NCI-H526 treated with DMSO at 0.1 percent for 48 hours (cell line): ENCODE data around the gene EVI5L.
"Not testable (repeated sequence)": the region's sequence is repeated elsewhere in the genome, so short reads cannot be mapped to it uniquely, and the experiment has no call there.

ENCODE experiments used
- DNase-seq: peaks from one replicate; lab custom pipeline; 2025; lab: John Stamatoyannopoulos, UW

Gene EVI5L

GRCh38 chr19:7829561-7830271, at the start of gene EVI5L:
TSS of gene EVI5L (plus strand) at chr19:7830218. CDS start at chr19:7846543, 16,325 bp downstream.
- DNase-seq, result peak; percentile 99

GRCh38 chr19:7781157-7781556, 48.9 kb upstream of the EVI5L start:
- no peak for DNase-seq

DNA sequence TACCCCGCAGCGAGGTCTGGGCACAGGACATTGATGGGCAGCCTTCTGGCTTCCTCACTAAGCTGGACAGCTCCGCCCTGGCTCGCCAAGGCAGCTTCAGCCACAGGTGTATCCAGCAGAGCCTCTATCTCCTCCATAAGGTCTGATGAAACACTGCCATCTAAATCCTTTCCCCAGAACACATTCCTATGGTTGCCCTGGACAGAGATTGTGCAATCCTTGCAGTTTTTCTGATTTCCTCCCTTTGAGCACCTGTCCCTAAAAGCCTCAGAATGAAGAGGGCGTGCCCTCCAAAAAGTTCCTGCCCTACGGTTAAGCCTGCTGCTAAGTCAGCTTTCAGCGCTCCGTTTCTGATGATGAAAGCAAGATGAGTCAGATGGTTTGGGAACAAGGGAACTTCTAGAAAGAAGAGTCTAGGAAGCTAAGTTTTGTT, 46.0 kb upstream of the EVI5L start:
- no peak for DNase-seq

GRCh38 chr19:7784856-7785255, 45.2 kb upstream of the EVI5L start:
- no peak for DNase-seq

DNA sequence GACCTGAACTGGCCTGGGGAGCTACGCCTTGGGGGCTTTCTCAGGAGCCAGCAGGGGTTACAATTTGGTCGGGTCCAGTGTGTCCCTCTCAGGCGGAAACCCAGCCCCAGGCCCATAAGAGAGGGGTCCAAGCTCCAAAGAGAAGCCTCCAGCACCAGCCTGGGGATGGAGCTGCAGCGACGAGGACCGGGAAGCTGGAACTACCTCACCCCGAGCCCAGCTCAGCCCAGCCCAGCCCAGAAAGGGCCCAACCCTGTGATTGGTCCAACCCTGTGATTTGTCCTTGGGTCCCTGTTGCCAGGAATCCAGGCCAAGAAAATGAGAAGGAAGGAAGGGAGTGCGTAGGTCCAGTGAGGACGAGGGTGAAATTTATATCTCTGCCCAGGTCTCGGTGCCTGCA, 42.9 kb upstream of the EVI5L start:
- no peak for DNase-seq

DNA sequence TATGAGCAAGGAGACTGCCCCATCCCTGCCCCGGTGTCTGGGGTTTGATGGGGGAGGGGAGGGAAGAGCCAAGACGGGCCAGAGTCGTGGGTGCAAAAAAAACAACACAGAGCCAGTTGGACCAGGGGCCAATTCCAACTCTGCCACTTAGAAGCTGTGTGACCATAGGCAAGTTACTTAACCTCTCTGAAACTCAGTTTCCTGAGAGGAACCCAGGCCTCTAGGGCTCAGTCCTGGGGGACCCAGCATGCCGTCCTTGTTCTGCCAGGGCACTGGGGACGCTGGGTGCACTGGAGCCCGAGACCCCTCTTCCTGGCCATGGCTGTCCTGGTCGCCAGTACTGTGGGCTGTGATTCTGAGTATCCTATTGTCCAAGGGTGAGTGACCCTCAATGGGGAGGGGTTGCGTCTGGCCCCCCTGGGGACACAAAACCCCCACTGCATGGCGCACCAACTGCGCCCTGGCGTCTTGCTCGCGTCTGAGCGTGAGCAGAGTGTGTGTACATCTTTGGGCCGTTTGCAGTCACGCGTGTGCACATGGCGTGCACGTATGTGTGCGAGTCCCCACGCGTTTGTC, 42.3 kb upstream of the EVI5L start:
- DNase-seq, result no peak

- DNase-seq, result no peak
These were observed 41.7 kb upstream of the EVI5L start for GRCh38 chr19:7788178-7788932.

DNA sequence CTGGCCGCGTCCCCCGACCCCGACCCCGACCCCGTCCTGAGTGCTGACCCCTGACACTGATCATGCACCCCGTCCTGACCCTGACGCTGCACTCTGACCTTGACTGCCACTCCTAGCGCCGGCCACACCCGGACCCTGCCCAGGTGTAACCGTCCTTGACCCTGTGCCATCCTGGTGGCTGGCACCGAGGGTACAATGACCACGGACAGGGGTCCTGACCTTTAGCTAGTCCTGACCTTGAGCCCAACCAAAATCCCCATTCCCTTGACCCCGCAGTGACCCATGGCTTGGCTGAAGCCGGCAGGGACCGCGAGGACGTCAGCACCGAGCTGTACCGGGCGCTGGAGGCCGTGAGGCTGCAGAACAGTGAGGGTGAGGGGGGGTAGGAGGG, 41.1 kb upstream of the EVI5L start:
- no peak for DNase-seq

DNA sequence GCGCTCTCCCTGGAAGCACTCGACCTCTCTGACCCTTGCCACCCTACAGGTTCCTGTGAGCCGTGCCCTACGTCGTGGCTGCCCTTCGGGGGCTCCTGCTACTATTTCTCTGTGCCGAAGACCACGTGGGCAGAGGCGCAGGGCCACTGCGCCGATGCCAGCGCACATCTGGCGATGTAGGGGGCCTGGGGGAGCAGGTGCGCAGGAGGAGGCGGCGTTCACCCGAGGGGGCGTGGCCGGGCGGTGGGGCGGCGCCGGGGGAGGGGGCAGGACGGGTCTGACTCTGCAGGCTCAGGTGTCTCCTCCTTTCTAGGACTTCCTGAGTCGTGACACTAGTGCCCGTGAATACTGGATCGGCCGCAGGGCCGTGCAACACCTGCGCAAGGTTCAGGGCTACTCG, 40.6 kb upstream of the EVI5L start:
- no peak for DNase-seq

GRCh38 chr19:7790416-7790815, 39.6 kb upstream of the EVI5L start:
- no peak for DNase-seq

- no peak for DNase-seq
These were observed 37.7 kb upstream of the EVI5L start for GRCh38 chr19:7792281-7792680.

DNA sequence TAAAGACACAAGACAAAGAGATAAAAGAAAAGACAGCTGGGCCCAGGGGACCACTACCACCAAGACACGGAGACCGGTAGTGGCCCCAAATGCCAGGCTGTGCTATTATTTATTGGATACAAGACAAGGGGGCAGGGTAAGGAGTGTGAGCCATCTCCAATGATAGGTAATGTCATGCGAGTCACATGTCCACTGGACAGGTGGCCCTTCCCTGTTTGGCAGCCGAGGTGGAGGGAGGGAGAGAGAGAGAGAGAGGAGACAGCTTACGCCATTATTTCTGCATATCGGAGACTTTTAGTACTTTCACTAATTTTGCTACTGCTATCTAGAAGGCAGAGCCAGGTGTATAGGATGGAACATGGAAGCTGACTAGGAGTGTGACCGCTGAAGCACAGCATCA, 37.3 kb upstream of the EVI5L start:
- not testable (repeated sequence) for DNase-seq

GRCh38 chr19:7793493-7793892, 36.5 kb upstream of the EVI5L start:
- no peak for DNase-seq

DNA sequence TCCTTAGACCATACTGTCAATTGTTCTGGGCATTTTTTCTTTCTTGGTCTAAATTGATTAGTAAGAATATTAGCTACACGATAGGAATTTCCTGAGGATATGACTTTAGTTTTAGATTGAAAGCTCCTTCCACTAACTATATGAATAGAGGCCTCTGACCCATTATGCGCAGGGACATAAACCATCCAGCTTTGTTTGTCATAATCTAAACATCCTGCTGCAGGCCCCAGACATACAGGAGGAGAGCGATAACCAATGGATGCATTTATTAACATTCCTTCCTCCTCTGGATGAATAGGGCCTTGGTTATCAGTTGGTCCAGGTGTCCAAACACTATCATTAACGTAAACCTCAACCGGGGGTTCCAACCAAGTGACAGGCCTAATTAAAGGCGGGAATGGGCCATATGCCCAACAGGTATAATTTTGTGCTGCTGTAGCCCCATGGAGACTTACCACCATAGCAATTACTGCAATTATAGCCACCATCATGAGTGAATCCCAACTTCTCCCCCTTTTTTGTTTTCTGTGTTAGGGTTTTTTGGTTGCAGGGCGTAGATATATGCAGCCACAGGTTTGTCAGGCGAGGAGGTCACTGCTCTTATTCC, 34.4 kb upstream of the EVI5L start:
- DNase-seq, result no peak

- peak; percentile 13 for DNase-seq
These were observed 30.2 kb upstream of the EVI5L start for GRCh38 chr19:7799640-7800355.

GRCh38 chr19:7801020-7801570, 28.9 kb upstream of the EVI5L start:
- no peak for DNase-seq

DNA sequence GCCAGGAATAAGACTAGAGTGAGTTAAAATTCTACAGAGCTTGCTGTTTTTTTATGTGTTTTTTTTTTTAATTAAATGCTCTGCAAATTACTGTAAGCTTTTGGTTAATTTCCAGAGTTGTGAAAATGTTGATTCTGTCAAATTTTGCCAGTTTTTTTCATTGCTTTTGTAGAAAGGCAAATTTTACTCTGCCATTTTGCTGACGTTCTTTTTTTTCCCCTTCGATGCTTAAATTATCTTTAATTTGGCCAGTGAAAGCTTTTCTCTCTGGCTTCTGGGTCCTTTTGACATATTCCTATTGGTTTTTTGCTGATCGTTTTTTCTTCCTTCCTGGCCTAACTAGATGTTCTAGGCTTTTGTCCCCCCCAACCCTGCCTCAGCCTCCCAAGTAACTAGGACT, 23.8 kb upstream of the EVI5L start:
- DNase-seq, result no peak

DNA sequence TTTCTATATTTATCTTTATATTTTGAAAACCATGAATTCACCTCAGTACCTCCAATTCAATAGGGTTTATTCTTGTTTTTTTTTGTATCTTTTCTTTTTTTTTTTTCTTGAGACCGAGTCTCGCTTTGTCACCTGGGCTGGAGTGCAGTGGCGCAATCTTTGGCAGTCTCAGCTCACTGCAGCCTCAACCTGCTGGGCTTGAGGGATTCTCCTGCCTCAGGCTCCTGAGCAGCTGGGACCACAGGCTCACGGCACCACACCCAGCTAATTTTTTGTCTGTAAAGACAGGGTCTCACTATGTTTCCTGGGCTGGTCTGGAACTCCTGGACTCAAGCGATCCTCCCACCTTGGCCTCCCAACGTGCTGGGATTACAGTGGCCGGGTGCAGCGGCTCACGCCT, 23.1 kb upstream of the EVI5L start:
- DNase-seq, result no peak

DNA sequence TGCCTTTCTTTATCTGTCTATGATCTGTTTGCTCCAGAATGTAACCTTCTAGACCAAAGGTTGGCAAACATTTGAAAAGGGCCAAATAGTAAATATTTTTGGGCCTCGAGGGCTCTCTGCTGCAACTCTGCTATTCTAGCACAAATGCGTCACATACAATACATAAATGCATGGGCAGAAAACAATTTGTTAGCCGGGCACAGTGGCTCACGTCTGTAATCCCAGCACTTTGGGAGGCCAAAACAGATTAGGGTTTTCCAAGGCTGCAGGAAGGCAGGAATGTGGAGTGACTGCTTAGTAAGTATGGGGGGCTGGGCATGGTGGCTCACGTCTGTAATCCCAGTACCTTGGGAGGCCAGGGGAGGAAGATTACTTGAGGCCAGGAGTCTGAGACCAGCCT, 21.9 kb upstream of the EVI5L start:
- no peak for DNase-seq

DNA sequence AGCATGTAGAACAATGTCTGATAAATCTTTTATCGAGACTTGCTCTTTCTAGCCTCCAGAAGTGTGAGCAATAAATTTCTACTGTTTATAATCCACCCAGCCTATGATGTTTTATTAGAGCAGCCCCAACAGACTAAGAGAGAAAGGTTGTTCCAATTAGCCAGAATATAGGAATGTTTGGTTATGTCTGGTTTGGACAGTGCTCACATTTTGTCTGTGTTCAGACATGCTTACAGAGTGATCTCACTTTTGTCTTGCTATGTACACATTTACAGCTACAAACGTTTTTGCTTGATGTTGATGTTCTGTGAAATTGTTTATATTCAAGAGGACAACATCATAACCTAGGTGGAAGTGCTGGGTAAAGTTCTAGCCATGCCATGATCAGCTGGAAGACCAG, 18.0 kb upstream of the EVI5L start:
- no peak for DNase-seq

DNA sequence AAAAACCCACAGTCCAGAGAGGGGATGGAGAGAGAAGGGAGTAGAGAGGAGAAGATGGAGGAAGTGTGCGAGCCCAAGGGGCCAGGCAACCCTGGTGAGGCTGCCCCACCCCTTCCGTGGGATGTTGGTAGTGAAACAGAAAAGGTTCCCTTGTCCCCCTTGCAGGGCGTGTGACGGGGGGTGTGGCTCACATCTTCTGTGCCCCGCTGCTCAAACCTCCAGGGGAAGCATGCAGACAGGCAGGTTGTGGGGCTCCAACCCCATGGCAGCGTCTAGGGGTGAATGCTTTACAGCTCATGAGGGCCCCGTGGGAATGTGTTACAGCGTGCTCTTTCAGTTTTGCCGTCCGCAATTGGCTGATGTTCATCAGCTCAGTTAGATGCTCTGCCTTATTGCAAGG, 14.7 kb upstream of the EVI5L start:
- no peak for DNase-seq

DNA sequence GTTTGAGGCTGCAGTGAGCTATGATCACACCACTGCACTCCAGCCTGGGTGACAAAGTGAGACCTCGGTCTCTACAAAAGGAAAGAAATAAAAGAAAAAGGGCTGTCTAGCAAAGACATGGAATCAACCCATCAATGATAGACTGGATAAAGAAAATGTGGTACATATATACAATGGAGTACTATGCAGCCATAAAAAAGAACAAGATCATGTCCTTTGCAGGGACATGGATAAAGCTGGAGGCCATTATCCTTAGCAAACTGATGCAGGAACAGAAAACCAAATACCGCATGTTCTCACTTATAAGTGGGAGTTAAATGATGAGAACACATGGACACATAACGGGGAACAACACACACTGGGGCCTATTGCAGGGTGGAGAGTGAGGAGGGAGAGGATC, 14.0 kb upstream of the EVI5L start:
- DNase-seq, result not testable (repeated sequence)
